ENCODE measurements around the gene THOP1. TPM values are rescaled to one million over a fixed set of nuclear protein-coding genes. Genes with fewer than 3 reads are reported as not detected.
A peak's percentile ranks its signal among the peaks of the same experiment; 100 is the strongest.

The THOP1 gene
- total and polyA plus RNA-seq, 7 donors = 46.0 to 92.2 (median 59.0) TPM

- TF ChIP-seq CTCF (IDR thresholded peaks at IDR 0.05) = no peak
- Histone ChIP-seq H3K27me3 (ENCODE audit: insufficient read depth in 3 of 3, low read length in 2 of 3) (no peaks in the 10 kb centered on the region), H3K27ac (peak overlapping the region; percentile 16), H3K9me3 (no peaks in the 10 kb centered on the region), H3K4me3 (no peak overlapping the region), H3K36me3 (ENCODE audit: insufficient read depth in 1 of 2, low read depth in 1 of 2) (peaks cover 7 to 51% of the 10 kb centered on the region in 2 donors), H3K4me1 (peaks cover 33% of the 10 kb centered on the region)
- ATAC-seq = no peak
- intact Hi-C loops (cut with DNase I) = loop anchor here in 1 of 2 donors (5.0 kb wide), 1 partner anchor 36 kb away; no protein-coding TSS in a partner anchor
- DNase-seq = peak in 1 of 2 donors; percentile 52
- WGBS, 3 donors = 91 to 94% (median 92%) methylated on average over 29 of the region's 29 CpGs
Observed at GRCh38 chr19:2768365-2769132, 16.8 kb upstream of the THOP1 start.

GRCh38 chr19:2769218-2769617, 16.1 kb upstream of the THOP1 start:
- Histone ChIP-seq H3K4me1 (peaks cover 37% of the 10 kb centered on the region), H3K27ac (peak overlapping the region; percentile 16), H3K4me3 (no peak overlapping the region), H3K9me3 (no peaks in the 10 kb centered on the region), H3K27me3 (ENCODE audit: insufficient read depth in 3 of 3, low read length in 2 of 3) (no peaks in the 10 kb centered on the region), H3K36me3 (ENCODE audit: insufficient read depth in 1 of 2, low read depth in 1 of 2) (peaks cover 7 to 45% of the 10 kb centered on the region in 2 donors)
- DNase-seq (no peak), ATAC-seq (no peak)
- intact Hi-C loops (cut with DNase I) = loop anchor here in 1 of 2 donors (5.0 kb wide), 1 partner anchor 37 kb away; no protein-coding TSS in a partner anchor
- TF ChIP-seq CTCF (IDR thresholded peaks at IDR 0.05) = no peak
- WGBS, 3 donors = 90 to 96% (median 91%) methylated on average over 8 of the region's 8 CpGs

- H3K27ac ChIP-seq = peak overlapping the region; percentile 87
- peak; percentile 44 to 63 for DNase-seq
- H3K4me3 ChIP-seq = peak overlapping the region; percentile 24
- H3K9me3 ChIP-seq = no peaks in the 10 kb centered on the region
- no peak for TF ChIP-seq CTCF (IDR thresholded peaks at IDR 0.05)
- H3K4me1 ChIP-seq = peaks cover 48% of the 10 kb centered on the region
- H3K27me3 ChIP-seq (ENCODE audit: insufficient read depth in 3 of 3, low read length in 2 of 3) = no peaks in the 10 kb centered on the region
- 31 to 42% (median 34%) methylated on average over 40 of the region's 40 CpGs for WGBS, 3 donors
- intact Hi-C loops (cut with DNase I) = no loop called here
- H3K36me3 ChIP-seq (ENCODE audit: insufficient read depth in 1 of 2, low read depth in 1 of 2) = peaks cover 4 to 33% of the 10 kb centered on the region in 2 donors
- peak; percentile 70 to 77 (median 74) for ATAC-seq
Observed at GRCh38 chr19:2770055-2771013, 15.0 kb upstream of the THOP1 start.

GRCh38 chr19:2771786-2772674, 13.3 kb upstream of the THOP1 start:
- DNase-seq (peak; percentile 43 to 82), ATAC-seq (peak; percentile 69 to 86 (median 80))
- no peak for TF ChIP-seq CTCF (IDR thresholded peaks at IDR 0.05)
- intact Hi-C loops (cut with DNase I) = no loop called here
- 54 to 65% (median 55%) methylated on average over 28 to 29 of the region's 29 CpGs for WGBS, 3 donors
- Histone ChIP-seq H3K4me3 (no peak overlapping the region), H3K36me3 (ENCODE audit: insufficient read depth in 1 of 2, low read depth in 1 of 2) (peaks cover 0 to 17% of the 10 kb centered on the region in 2 donors), H3K4me1 (peaks cover 61% of the 10 kb centered on the region), H3K27ac (peak overlapping the region; percentile 87), H3K27me3 (ENCODE audit: insufficient read depth in 3 of 3, low read length in 2 of 3) (no peaks in the 10 kb centered on the region), H3K9me3 (no peaks in the 10 kb centered on the region)
